ENCODE results near the gene CD2. TPM values are rescaled to one million over a fixed set of nuclear protein-coding genes. Genes with fewer than 3 reads are reported as not detected.

CD2 gene
- total and polyA plus RNA-seq, 2 of the 8 experiments (the other 6 are each of a cell fraction or from before 2014, with no cell fraction given): not detected

GRCh38 chr1:116808200-116808847 lies 54.1 kb downstream of the CD2 start:
- H3K9ac ChIP-seq (replicated peaks in 1 of 4; ENCODE audit: extremely low read depth in 1 of 4, low read depth in 3 of 4, low read length in 3 of 4): no peak overlapping the region
- H3K18ac ChIP-seq (ENCODE audit: extremely low read depth, low read length): no peak overlapping the region
- no peak overlapping the region for H2BK5ac ChIP-seq (ENCODE audit: low read depth, low read length)
- ChIA-PET POLR2A (ENCODE audit: partially characterized antibody) (no interaction called here), CTCF (ENCODE audit: partially characterized antibody) (interaction anchor here (1.2 to 2.8 kb wide), 3 partner anchors 11 to 44 kb away, joined by 3 to 10 read pairs (median 3); no protein-coding TSS in a partner anchor)
- H3K27me3 ChIP-seq (replicated peaks in 1 of 4; ENCODE audit: control insufficient read depth in 3 of 4, extremely low read depth in 1 of 4, insufficient read depth in 3 of 4, low read length in 3 of 4): no peaks in the 10 kb centered on the region
- no peak overlapping the region for H2BK15ac ChIP-seq (ENCODE audit: low read length)
- no peaks in the 10 kb centered on the region for H4K20me1 ChIP-seq (replicated peaks in 1 of 2; ENCODE audit: control insufficient read depth in 1 of 2, insufficient read depth in 2 of 2, low read length in 2 of 2)
- no peak overlapping the region for H3K4me3 ChIP-seq (ENCODE audit: extremely low read depth in 1 of 4, insufficient read depth in 2 of 4, low read depth in 3 of 4, low read length in 4 of 4)
- no peaks in the 10 kb centered on the region for H3K23me2 ChIP-seq (ENCODE audit: low read depth, low read length)
- DNase-seq (ENCODE audit: low read depth in 1 of 2, low spot score in 2 of 2): no peak
- H2AK5ac ChIP-seq (ENCODE audit: low read depth, low read length): no peak overlapping the region
- no peak overlapping the region for H3K23ac ChIP-seq (ENCODE audit: insufficient read length)
- H4K91ac ChIP-seq (replicated peaks; ENCODE audit: insufficient read length, low read length): no peak overlapping the region
- H3K4ac ChIP-seq (replicated peaks; ENCODE audit: insufficient read length, low read depth, low read length): no peak overlapping the region
- no peak overlapping the region for H3K27ac ChIP-seq (ENCODE audit: low read depth, low read length)
- no peak overlapping the region for H2BK12ac ChIP-seq (ENCODE audit: low read depth, low read length)
- H2BK20ac ChIP-seq (ENCODE audit: low read length): no peak overlapping the region
- no peak overlapping the region for H3K56ac ChIP-seq (replicated peaks; ENCODE audit: insufficient read length, low read depth, low read length)
- H3K4me2 ChIP-seq (ENCODE audit: insufficient read depth in 1 of 2, low read depth in 2 of 2, low read length in 2 of 2): no peak overlapping the region
- H3K36me3 ChIP-seq (ENCODE audit: control insufficient read depth in 2 of 4, insufficient read depth in 4 of 4, low read length in 3 of 4): no peaks in the 10 kb centered on the region
- peak; percentile 71 for FAIRE-seq
- H3K9me3 ChIP-seq (ENCODE audit: insufficient read depth in 2 of 2, low read depth in 1 of 2, low read length in 1 of 2): peaks cover 0 to 4% of the 10 kb centered on the region in 2 experiments; a peak in 1 of 4 replicates
- H4K5ac ChIP-seq (ENCODE audit: insufficient read length, low read depth, low read length): no peak overlapping the region
- H3K14ac ChIP-seq (ENCODE audit: insufficient read length): no peak overlapping the region
- H2BK120ac ChIP-seq (replicated peaks; ENCODE audit: low read depth, low read length): no peak overlapping the region
- H3K4me1 ChIP-seq (replicated peaks in 1 of 4; ENCODE audit: control insufficient read depth in 3 of 4, insufficient read depth in 4 of 4, low read length in 3 of 4): peaks cover 0 to 7% (median 0%) of the 10 kb centered on the region in 4 experiments; a peak in 4 of 7 replicates
- 82% methylated on average over 8 of the region's 8 CpGs; no CpG with 5 or more reads in 1 of the 2 experiments for whole genome bisulfite sequencing, 2 experiments (ENCODE audit: extremely low coverage in 1 of 2, insufficient coverage in 1 of 2, insufficient read length in 1 of 2, insufficient replicate concordance in 2 of 2, low coverage in 1 of 2, low lambda C conversion rate in 2 of 2, missing lambda C conversion rate in 1 of 2)
- no peak overlapping the region for H4K8ac ChIP-seq (ENCODE audit: extremely low read depth, insufficient read depth, low read length)
- peak overlapping the region; percentile 15 for H2AFZ ChIP-seq (ENCODE audit: low read length)
- no peaks in the 10 kb centered on the region for H3K79me2 ChIP-seq (ENCODE audit: control insufficient read depth in 1 of 2, insufficient read depth in 2 of 2, low read length in 2 of 2)
- no peaks in the 10 kb centered on the region for H3K79me1 ChIP-seq (ENCODE audit: low read depth, low read length)
- TF ChIP-seq RFX5 (IDR thresholded peaks at IDR 0.05; ENCODE audit: borderline replicate concordance, low read depth, low read length) (no peak), EZH2 (IDR thresholded peaks at IDR 0.05; ENCODE audit: low read depth, low read length, severe bottlenecking) (no peak), KDM4A (IDR thresholded peaks at IDR 0.05; ENCODE audit: low read depth, low read length, severe bottlenecking) (no peak), GTF2F1 (IDR thresholded peaks at IDR 0.05; ENCODE audit: borderline replicate concordance, low read depth, low read length) (no peak), BCL11A (IDR thresholded peaks at IDR 0.05; ENCODE audit: low read depth in 2 of 2, low read length in 2 of 2) (no peak), JUND (IDR thresholded peaks at IDR 0.05; ENCODE audit: low read length) (no peak), TAF1 (IDR thresholded peaks at IDR 0.05; ENCODE audit: low read depth, low read length) (no peak), ATF2 (IDR thresholded peaks at IDR 0.05; ENCODE audit: low read length) (no peak), RNF2 (IDR thresholded peaks at IDR 0.05; ENCODE audit: borderline replicate concordance, low read depth, low read length, missing control alignments, poor library complexity, severe bottlenecking) (no peak), TAF7 (optimal IDR thresholded peaks at IDR 0.05; ENCODE audit: borderline replicate concordance, low read depth, low read length) (no peak), BACH1 (IDR thresholded peaks at IDR 0.05; ENCODE audit: low read length) (no peak)

All from H1 (cell line).